HepG2 (cell line): ENCODE measurements around the gene DALRD3. TPM values are rescaled to one million over a fixed set of nuclear protein-coding genes. Genes with fewer than 3 reads are reported as not detected.

Source experiments
- KDM5B ChIP-seq: sonication (generic); formaldehyde crosslinking; IDR thresholded peaks from 2 replicates; pipeline ENCODE4 v1.4.0; 2020; ENCODE audit warnings: missing genetic modification reagents, mild to moderate bottlenecking, borderline replicate concordance
- NCOR1 ChIP-seq: fragments of 200-600 bp; sonication (generic); IDR thresholded peaks from 2 replicates; pipeline ENCODE4 v1.7.0; 2017; ENCODE audit warnings: antibody characterized with exemption, low read length, borderline replicate concordance
- PAWR ChIP-seq: sonication (generic); formaldehyde crosslinking; IDR thresholded peaks from 2 replicates; pipeline ENCODE4 v1.4.0; 2020; ENCODE audit warnings: missing genetic modification reagents, mild to moderate bottlenecking, borderline replicate concordance
- PRDM15 ChIP-seq: sonication (generic); formaldehyde crosslinking; IDR thresholded peaks from 2 replicates; pipeline ENCODE4 v1.4.0; 2020; ENCODE audit warnings: missing genetic modification reagents
- ZBTB8A ChIP-seq: sonication (generic); formaldehyde crosslinking; IDR thresholded peaks from 2 replicates; pipeline ENCODE4 v1.4.0; 2020; ENCODE audit warnings: mild to moderate bottlenecking, low read depth, missing genetic modification reagents, borderline replicate concordance
- ZNF124 ChIP-seq: sonication (generic); formaldehyde crosslinking; IDR thresholded peaks from 2 replicates; pipeline ENCODE4 v1.4.0; 2020; ENCODE audit warnings: missing genetic modification reagents
- ZNF136 ChIP-seq: sonication (generic); formaldehyde crosslinking; IDR thresholded peaks from 2 replicates; pipeline ENCODE4 v1.8.1; 2022; ENCODE audit warnings: low read depth, mild to moderate bottlenecking, moderate library complexity, missing genetic modification reagents
- ZNF879 ChIP-seq: sonication (generic); formaldehyde crosslinking; IDR thresholded peaks from 2 replicates; pipeline ENCODE4 v1.8.1; 2023; ENCODE audit warnings: missing genetic modification reagents
- ZNF891 ChIP-seq: sonication (generic); formaldehyde crosslinking; IDR thresholded peaks from 2 replicates; pipeline ENCODE4 v1.5.0; 2020; ENCODE audit warnings: mild to moderate bottlenecking, missing genetic modification reagents
- polyA plus RNA-seq, 8 experiments: library from polyadenylated mRNA; depleted of rRNA in 3 of 8; stranded (reverse) in 7 of 8; unstranded in 1 of 8; fragments of >200 nt; fragmentation: Illumina TruSeq in 4 of 8; extraction: Trizol in 4 of 8; gene quantifications; 2 replicates each; pipeline versions ENCODE4 v1.2.1 to v1.2.3, GENCODE V29; 2011 to 2016; ENCODE audit warnings: low read depth in 4 of 8, missing spikeins in 1 of 8, mixed read lengths in 1 of 8; ENCODE audit not compliant: insufficient read depth in 1 of 8
- total RNA-seq, 5 experiments: library from RNA; depleted of rRNA; stranded (reverse); fragments of >200 nt; fragmentation: Illumina TruSeq; extraction: Trizol; gene quantifications; 2 replicates each; pipeline ENCODE4 v1.2.3, GENCODE V29; 2016; ENCODE audit warnings: low read depth in 1 of 5
- TF ChIP-seq, protein P1 (sequence below): sonication (generic); formaldehyde crosslinking; IDR thresholded peaks from 2 replicates; pipeline ENCODE4 v1.5.0; 2020; ENCODE audit warnings: mild to moderate bottlenecking, missing genetic modification reagents, borderline replicate concordance
- TF ChIP-seq, protein P2 (sequence below): sonication (generic); formaldehyde crosslinking; IDR thresholded peaks from 2 replicates; pipeline ENCODE4 v1.4.0; 2020; ENCODE audit warnings: mild to moderate bottlenecking, missing genetic modification reagents, borderline replicate concordance
- TF ChIP-seq, protein P3 (sequence below): sonication (generic); formaldehyde crosslinking; IDR thresholded peaks from 2 replicates; pipeline ENCODE4 v1.8.1; 2023; ENCODE audit warnings: missing genetic modification reagents, inconsistent platforms, borderline replicate concordance

The DALRD3 gene
- total and polyA plus RNA-seq, 2 of the 13 experiments (the other 11 are each of a cell fraction or from before 2014, with no cell fraction given): 19.9 to 36.5 TPM

- no peak for TF ChIP-seq PRDM15
- no peak; the same call in 1 of the 2 replicates for TF ChIP-seq NCOR1
- TF ChIP-seq ZBTB8A: 0 out of 2 replicates have a peak, but pooled peaks have one; percentile 72
- TF ChIP-seq, protein P1, sequence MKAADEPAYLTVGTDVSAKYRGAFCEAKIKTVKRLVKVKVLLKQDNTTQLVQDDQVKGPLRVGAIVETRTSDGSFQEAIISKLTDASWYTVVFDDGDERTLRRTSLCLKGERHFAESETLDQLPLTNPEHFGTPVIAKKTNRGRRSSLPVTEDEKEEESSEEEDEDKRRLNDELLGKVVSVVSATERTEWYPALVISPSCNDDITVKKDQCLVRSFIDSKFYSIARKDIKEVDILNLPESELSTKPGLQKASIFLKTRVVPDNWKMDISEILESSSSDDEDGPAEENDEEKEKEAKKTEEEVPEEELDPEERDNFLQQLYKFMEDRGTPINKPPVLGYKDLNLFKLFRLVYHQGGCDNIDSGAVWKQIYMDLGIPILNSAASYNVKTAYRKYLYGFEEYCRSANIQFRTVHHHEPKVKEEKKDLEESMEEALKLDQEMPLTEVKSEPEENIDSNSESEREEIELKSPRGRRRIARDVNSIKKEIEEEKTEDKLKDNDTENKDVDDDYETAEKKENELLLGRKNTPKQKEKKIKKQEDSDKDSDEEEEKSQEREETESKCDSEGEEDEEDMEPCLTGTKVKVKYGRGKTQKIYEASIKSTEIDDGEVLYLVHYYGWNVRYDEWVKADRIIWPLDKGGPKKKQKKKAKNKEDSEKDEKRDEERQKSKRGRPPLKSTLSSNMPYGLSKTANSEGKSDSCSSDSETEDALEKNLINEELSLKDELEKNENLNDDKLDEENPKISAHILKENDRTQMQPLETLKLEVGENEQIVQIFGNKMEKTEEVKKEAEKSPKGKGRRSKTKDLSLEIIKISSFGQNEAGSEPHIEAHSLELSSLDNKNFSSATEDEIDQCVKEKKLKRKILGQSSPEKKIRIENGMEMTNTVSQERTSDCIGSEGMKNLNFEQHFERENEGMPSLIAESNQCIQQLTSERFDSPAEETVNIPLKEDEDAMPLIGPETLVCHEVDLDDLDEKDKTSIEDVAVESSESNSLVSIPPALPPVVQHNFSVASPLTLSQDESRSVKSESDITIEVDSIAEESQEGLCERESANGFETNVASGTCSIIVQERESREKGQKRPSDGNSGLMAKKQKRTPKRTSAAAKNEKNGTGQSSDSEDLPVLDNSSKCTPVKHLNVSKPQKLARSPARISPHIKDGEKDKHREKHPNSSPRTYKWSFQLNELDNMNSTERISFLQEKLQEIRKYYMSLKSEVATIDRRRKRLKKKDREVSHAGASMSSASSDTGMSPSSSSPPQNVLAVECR (CRISPR knock-in tag): peak; percentile 96
- TF ChIP-seq, protein P2, sequence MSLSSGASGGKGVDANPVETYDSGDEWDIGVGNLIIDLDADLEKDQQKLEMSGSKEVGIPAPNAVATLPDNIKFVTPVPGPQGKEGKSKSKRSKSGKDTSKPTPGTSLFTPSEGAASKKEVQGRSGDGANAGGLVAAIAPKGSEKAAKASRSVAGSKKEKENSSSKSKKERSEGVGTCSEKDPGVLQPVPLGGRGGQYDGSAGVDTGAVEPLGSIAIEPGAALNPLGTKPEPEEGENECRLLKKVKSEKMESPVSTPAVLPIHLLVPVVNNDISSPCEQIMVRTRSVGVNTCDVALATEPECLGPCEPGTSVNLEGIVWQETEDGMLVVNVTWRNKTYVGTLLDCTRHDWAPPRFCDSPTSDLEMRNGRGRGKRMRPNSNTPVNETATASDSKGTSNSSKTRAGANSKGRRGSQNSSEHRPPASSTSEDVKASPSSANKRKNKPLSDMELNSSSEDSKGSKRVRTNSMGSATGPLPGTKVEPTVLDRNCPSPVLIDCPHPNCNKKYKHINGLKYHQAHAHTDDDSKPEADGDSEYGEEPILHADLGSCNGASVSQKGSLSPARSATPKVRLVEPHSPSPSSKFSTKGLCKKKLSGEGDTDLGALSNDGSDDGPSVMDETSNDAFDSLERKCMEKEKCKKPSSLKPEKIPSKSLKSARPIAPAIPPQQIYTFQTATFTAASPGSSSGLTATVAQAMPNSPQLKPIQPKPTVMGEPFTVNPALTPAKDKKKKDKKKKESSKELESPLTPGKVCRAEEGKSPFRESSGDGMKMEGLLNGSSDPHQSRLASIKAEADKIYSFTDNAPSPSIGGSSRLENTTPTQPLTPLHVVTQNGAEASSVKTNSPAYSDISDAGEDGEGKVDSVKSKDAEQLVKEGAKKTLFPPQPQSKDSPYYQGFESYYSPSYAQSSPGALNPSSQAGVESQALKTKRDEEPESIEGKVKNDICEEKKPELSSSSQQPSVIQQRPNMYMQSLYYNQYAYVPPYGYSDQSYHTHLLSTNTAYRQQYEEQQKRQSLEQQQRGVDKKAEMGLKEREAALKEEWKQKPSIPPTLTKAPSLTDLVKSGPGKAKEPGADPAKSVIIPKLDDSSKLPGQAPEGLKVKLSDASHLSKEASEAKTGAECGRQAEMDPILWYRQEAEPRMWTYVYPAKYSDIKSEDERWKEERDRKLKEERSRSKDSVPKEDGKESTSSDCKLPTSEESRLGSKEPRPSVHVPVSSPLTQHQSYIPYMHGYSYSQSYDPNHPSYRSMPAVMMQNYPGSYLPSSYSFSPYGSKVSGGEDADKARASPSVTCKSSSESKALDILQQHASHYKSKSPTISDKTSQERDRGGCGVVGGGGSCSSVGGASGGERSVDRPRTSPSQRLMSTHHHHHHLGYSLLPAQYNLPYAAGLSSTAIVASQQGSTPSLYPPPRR (CRISPR knock-in tag): peak; percentile 42; the same call in 1 of the 2 replicates
- TF ChIP-seq ZNF136 (CRISPR knock-in tag): no peak
- TF ChIP-seq PAWR (CRISPR knock-in tag): 0 out of 2 replicates have a peak, but pooled peaks have one; percentile 30
- TF ChIP-seq, protein P3, sequence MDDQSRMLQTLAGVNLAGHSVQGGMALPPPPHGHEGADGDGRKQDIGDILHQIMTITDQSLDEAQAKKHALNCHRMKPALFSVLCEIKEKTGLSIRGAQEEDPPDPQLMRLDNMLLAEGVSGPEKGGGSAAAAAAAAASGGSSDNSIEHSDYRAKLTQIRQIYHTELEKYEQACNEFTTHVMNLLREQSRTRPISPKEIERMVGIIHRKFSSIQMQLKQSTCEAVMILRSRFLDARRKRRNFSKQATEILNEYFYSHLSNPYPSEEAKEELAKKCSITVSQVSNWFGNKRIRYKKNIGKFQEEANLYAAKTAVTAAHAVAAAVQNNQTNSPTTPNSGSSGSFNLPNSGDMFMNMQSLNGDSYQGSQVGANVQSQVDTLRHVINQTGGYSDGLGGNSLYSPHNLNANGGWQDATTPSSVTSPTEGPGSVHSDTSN (CRISPR knock-in tag): no peak
- TF ChIP-seq ZNF879 (CRISPR knock-in tag): peak; percentile 90
- TF ChIP-seq KDM5B (CRISPR knock-in tag): peak; percentile 85; the same call in 1 of the 2 replicates
- TF ChIP-seq ZNF124: peak; percentile 16; the same call in 1 of the 2 replicates
- no peak for TF ChIP-seq ZNF891
These were observed at the start of gene DALRD3 (continued) for GRCh38 chr3:49017971-49018706.
